ENCODE data around the gene COA6. TPM values are rescaled to one million over a fixed set of nuclear protein-coding genes. Genes with fewer than 3 reads are reported as not detected.
"Not testable (repeated sequence)": the region's sequence is repeated elsewhere in the genome, so short reads cannot be mapped to it uniquely, and the experiment has no call there.

COA6 gene
- total RNA-seq, 1 donor from 2014 or later: 31.4 TPM

- Mint-ChIP-seq H3K27me3 (no peaks in the 10 kb centered on the region), H3K27ac (no peak overlapping the region), H3K4me1 (ENCODE audit: low read depth) (peaks cover 9% of the 10 kb centered on the region), H3K9me3 (ENCODE audit: low read depth) (peaks cover 38% of the 10 kb centered on the region), H3K4me3 (ENCODE audit: low read depth) (no peak overlapping the region), H3K36me3 (ENCODE audit: insufficient read depth) (peaks cover 4% of the 10 kb centered on the region)
- DNase-seq (ENCODE audit: low spot score, unreplicated experiment): no peak
- no peak for TF ChIP-seq CTCF (IDR thresholded peaks at IDR 0.05; ENCODE audit: unreplicated experiment)
Measured at GRCh38 chr1:234340528-234340927, 32.7 kb upstream of the COA6 start.

- H3K9me3 Mint-ChIP-seq (ENCODE audit: low read depth): peaks cover 24% of the 10 kb centered on the region
Measured at GRCh38 chr1:234342774-234343173, 30.5 kb upstream of the COA6 start.

GRCh38 chr1:234345237-234345636, 28.0 kb upstream of the COA6 start:
- no peaks in the 10 kb centered on the region for H3K36me3 Mint-ChIP-seq (ENCODE audit: insufficient read depth)
- peaks cover 3% of the 10 kb centered on the region for H3K27me3 Mint-ChIP-seq
- DNase-seq (ENCODE audit: low spot score, unreplicated experiment): no peak
- H3K4me3 Mint-ChIP-seq (ENCODE audit: low read depth): no peak overlapping the region
- peaks cover 10% of the 10 kb centered on the region for H3K9me3 Mint-ChIP-seq (ENCODE audit: low read depth)
- no peak overlapping the region for H3K27ac Mint-ChIP-seq
- no peak for TF ChIP-seq CTCF (IDR thresholded peaks at IDR 0.05; ENCODE audit: unreplicated experiment)
- peaks cover 12% of the 10 kb centered on the region for H3K4me1 Mint-ChIP-seq (ENCODE audit: low read depth)

More at GRCh38 chr1:234342774-234343173, 30.5 kb upstream of the COA6 start:
- H3K4me1 Mint-ChIP-seq (ENCODE audit: low read depth): peaks cover 9% of the 10 kb centered on the region
- no peak overlapping the region for H3K4me3 Mint-ChIP-seq (ENCODE audit: low read depth)
- peaks cover 4% of the 10 kb centered on the region for H3K36me3 Mint-ChIP-seq (ENCODE audit: insufficient read depth)
- no peaks in the 10 kb centered on the region for H3K27me3 Mint-ChIP-seq
- TF ChIP-seq CTCF (IDR thresholded peaks at IDR 0.05; ENCODE audit: unreplicated experiment): no peak
- DNase-seq (ENCODE audit: low spot score, unreplicated experiment): no peak
- peak overlapping the region; percentile 64 for H3K27ac Mint-ChIP-seq

GRCh38 chr1:234348964-234349363, 24.3 kb upstream of the COA6 start:
- DNase-seq (ENCODE audit: low spot score, unreplicated experiment): no peak
- Mint-ChIP-seq H3K27me3 (peaks cover 3% of the 10 kb centered on the region), H3K4me1 (ENCODE audit: low read depth) (peaks cover 4% of the 10 kb centered on the region), H3K27ac (no peak overlapping the region), H3K9me3 (ENCODE audit: low read depth) (peaks cover 3% of the 10 kb centered on the region), H3K36me3 (ENCODE audit: insufficient read depth) (no peaks in the 10 kb centered on the region), H3K4me3 (ENCODE audit: low read depth) (no peak overlapping the region)
- no peak for TF ChIP-seq CTCF (IDR thresholded peaks at IDR 0.05; ENCODE audit: unreplicated experiment)

GRCh38 chr1:234355782-234356510, 17.3 kb upstream of the COA6 start:
- no peaks in the 10 kb centered on the region for H3K27me3 Mint-ChIP-seq
- no peak overlapping the region for H3K27ac Mint-ChIP-seq
- H3K9me3 Mint-ChIP-seq (ENCODE audit: low read depth): peaks cover 3% of the 10 kb centered on the region
- H3K36me3 Mint-ChIP-seq (ENCODE audit: insufficient read depth): no peaks in the 10 kb centered on the region
- H3K4me1 Mint-ChIP-seq (ENCODE audit: low read depth): peaks cover 6% of the 10 kb centered on the region
- no peak overlapping the region for H3K4me3 Mint-ChIP-seq (ENCODE audit: low read depth)
- DNase-seq (ENCODE audit: low spot score, unreplicated experiment): no peak
- no peak for TF ChIP-seq CTCF (IDR thresholded peaks at IDR 0.05; ENCODE audit: unreplicated experiment)

GRCh38 chr1:234356615-234357269, 16.5 kb upstream of the COA6 start:
- DNase-seq (ENCODE audit: low spot score, unreplicated experiment); H3K4me1 Mint-ChIP-seq (ENCODE audit: low read depth); H3K4me3 Mint-ChIP-seq (ENCODE audit: low read depth); H3K36me3 Mint-ChIP-seq (ENCODE audit: insufficient read depth); H3K9me3 Mint-ChIP-seq (ENCODE audit: low read depth); H3K27ac Mint-ChIP-seq; H3K27me3 Mint-ChIP-seq: not testable (repeated sequence)
